H9 (cell line): ENCODE results near the gene LRSAM1. TPM values are rescaled to one million over a fixed set of nuclear protein-coding genes. Genes with fewer than 3 reads are reported as not detected.

Source experiments
- DNase-seq: peaks from one replicate; pipeline ENCODE4 v3.0.0-alpha.2; 2017
- H2AFZ ChIP-seq: one replicate; pipeline ENCODE4 v1.6.1; 2013; ENCODE audit warnings: mild to moderate bottlenecking, low read length, control low read depth, moderate library complexity
- H2AK5ac ChIP-seq: 2 replicates; pipeline ENCODE4 v1.6.1; 2013; ENCODE audit warnings: low read length, control low read depth, mixed read lengths; ENCODE audit not compliant: insufficient read length
- H2BK120ac ChIP-seq: one replicate; pipeline ENCODE4 v1.6.1; 2013; ENCODE audit warnings: low read depth, mild to moderate bottlenecking, low read length, control low read depth, inconsistent platforms; ENCODE audit not compliant: poor library complexity, severe bottlenecking
- H2BK12ac ChIP-seq: 2 replicates; pipeline ENCODE4 v1.6.1; 2013; ENCODE audit warnings: low read length, control low read depth, mixed read lengths, low read depth; ENCODE audit not compliant: insufficient read length
- H2BK15ac ChIP-seq: 2 replicates; pipeline ENCODE4 v1.6.1; 2013; ENCODE audit warnings: low read depth, low read length, control low read depth
- H2BK20ac ChIP-seq: one replicate; pipeline ENCODE4 v1.6.1; 2013; ENCODE audit warnings: low read depth, mild to moderate bottlenecking, low read length, control low read depth, inconsistent platforms; ENCODE audit not compliant: poor library complexity, severe bottlenecking
- H2BK5ac ChIP-seq: 2 replicates; pipeline ENCODE4 v1.6.1; 2013; ENCODE audit warnings: low read length, control low read depth, mixed read lengths; ENCODE audit not compliant: insufficient read length
- H3K14ac ChIP-seq: 2 replicates; pipeline ENCODE4 v1.6.1; 2013; ENCODE audit warnings: low read length, control low read depth; ENCODE audit not compliant: insufficient read depth
- H3K18ac ChIP-seq: 2 replicates; pipeline ENCODE4 v1.6.1; 2013; ENCODE audit warnings: low read depth, mild to moderate bottlenecking, mixed read lengths, low read length, control low read depth; ENCODE audit not compliant: insufficient read length
- H3K23ac ChIP-seq: 2 replicates; pipeline ENCODE4 v1.6.1; 2013; ENCODE audit warnings: low read length, control low read depth, mixed read lengths, low read depth; ENCODE audit not compliant: insufficient read length
- H3K23me2 ChIP-seq: 2 replicates; pipeline ENCODE4 v1.6.1; 2013; ENCODE audit warnings: low read depth, mild to moderate bottlenecking, mixed read lengths, low read length, control low read depth; ENCODE audit not compliant: insufficient read length, poor library complexity, severe bottlenecking
- H3K27ac ChIP-seq: 2 replicates; pipeline ENCODE4 v1.5.1; 2013; ENCODE audit warnings: low read length, control low read depth, mixed read lengths, low read depth; ENCODE audit not compliant: insufficient read length
- H3K27me3 ChIP-seq: 2 replicates; pipeline ENCODE4 v1.6.1; 2013; ENCODE audit warnings: low read length, control low read depth, inconsistent platforms; ENCODE audit not compliant: insufficient read depth
- H3K4ac ChIP-seq: 2 replicates; pipeline ENCODE4 v1.6.1; 2013; ENCODE audit warnings: low read depth, mild to moderate bottlenecking, control low read depth, inconsistent platforms, low read length, moderate library complexity
- H3K4me1 ChIP-seq: 2 replicates; pipeline ENCODE4 v1.6.1; 2013; ENCODE audit warnings: low read length, control low read depth, inconsistent platforms; ENCODE audit not compliant: insufficient read depth
- H3K4me2 ChIP-seq: 2 replicates; pipeline ENCODE4 v1.6.1; 2013; ENCODE audit warnings: low read length, control low read depth, mixed read lengths; ENCODE audit not compliant: insufficient read length, insufficient read depth
- H3K56ac ChIP-seq: 2 replicates; pipeline ENCODE4 v1.6.1; 2013; ENCODE audit warnings: low read depth, mild to moderate bottlenecking, mixed read lengths, low read length, control low read depth; ENCODE audit not compliant: insufficient read length
- H3K79me1 ChIP-seq: 2 replicates; pipeline ENCODE4 v1.6.1; 2013; ENCODE audit warnings: low read depth, mild to moderate bottlenecking, moderate library complexity, low read length, control low read depth, inconsistent platforms; ENCODE audit not compliant: insufficient read depth, poor library complexity, severe bottlenecking
- H3K79me2 ChIP-seq: 2 replicates; pipeline ENCODE4 v1.6.1; 2013; ENCODE audit warnings: low read length, control low read depth, inconsistent platforms; ENCODE audit not compliant: insufficient read depth
- H3K9ac ChIP-seq: 2 replicates; pipeline ENCODE4 v1.6.1; 2013; ENCODE audit warnings: low read length, control low read depth, mixed read lengths; ENCODE audit not compliant: insufficient read length; ENCODE audit errors: extremely low read depth
- H3K9me3 ChIP-seq: one replicate; pipeline ENCODE4 v1.6.1; 2013; ENCODE audit warnings: low read depth, low read length, inconsistent platforms; ENCODE audit not compliant: control insufficient read depth
- H3T11ph ChIP-seq: one replicate; pipeline ENCODE4 v1.6.1; 2013; ENCODE audit warnings: mild to moderate bottlenecking, low read length, control low read depth, inconsistent platforms
- H4K20me1 ChIP-seq: one replicate; pipeline ENCODE4 v1.6.1; 2013; ENCODE audit not compliant: control insufficient read depth, insufficient read length, insufficient read depth
- H4K5ac ChIP-seq: 2 replicates; pipeline ENCODE4 v1.6.1; 2013; ENCODE audit warnings: low read depth, mild to moderate bottlenecking, mixed read lengths, low read length, control low read depth; ENCODE audit not compliant: insufficient read length
- H4K8ac ChIP-seq: replicated peaks from 2 replicates; pipeline ENCODE4 v1.6.1; 2013; ENCODE audit warnings: low read length, control low read depth, mixed read lengths, low read depth; ENCODE audit not compliant: insufficient read length
- H4K91ac ChIP-seq: 2 replicates; pipeline ENCODE4 v1.6.1; 2013; ENCODE audit warnings: low read depth, mild to moderate bottlenecking, moderate library complexity, mixed read lengths, low read length, control low read depth; ENCODE audit not compliant: insufficient read length
- H3K27ac Mint-ChIP-seq, 3 experiments: 2 replicates in 2 of 3; 3 replicates in 1 of 3; pipeline ENCODE4 v1.8.0; 2020 to 2021; ENCODE audit warnings: mixed read lengths in 3 of 3, mild to moderate bottlenecking in 1 of 3, moderate library complexity in 1 of 3
- H3K27me3 Mint-ChIP-seq: 2 replicates; pipeline ENCODE4 v1.8.0; 2021; ENCODE audit warnings: low read depth, mild to moderate bottlenecking, moderate library complexity, mixed read lengths
- H3K36me3 Mint-ChIP-seq, 3 experiments: 2 replicates in 2 of 3; 3 replicates in 1 of 3; pipeline ENCODE4 v1.8.0; 2020 to 2021; ENCODE audit warnings: low read depth in 3 of 3, mixed read lengths in 3 of 3; ENCODE audit not compliant: insufficient read depth in 1 of 3
- H3K4me1 Mint-ChIP-seq, 2 experiments: 2 replicates each; pipeline ENCODE4 v1.8.0; 2020; ENCODE audit warnings: mixed read lengths in 2 of 2
- H3K4me3 Mint-ChIP-seq, 2 experiments: 2 replicates in 1 of 2; 3 replicates in 1 of 2; pipeline ENCODE4 v1.8.0; 2020 to 2021; ENCODE audit warnings: mild to moderate bottlenecking in 2 of 2, mixed read lengths in 2 of 2, moderate library complexity in 1 of 2
- H3K9me3 Mint-ChIP-seq, 2 experiments: 2 replicates in 1 of 2; 3 replicates in 1 of 2; pipeline ENCODE4 v1.8.0; 2020; ENCODE audit warnings: mild to moderate bottlenecking in 2 of 2, mixed read lengths in 2 of 2, moderate library complexity in 1 of 2
- WGBS: extraction: QIAGEN DNeasy Blood & Tissue Kit; methylation state at CpG from one replicate; pipeline ENCODE4 v1.1.7; 2013; ENCODE audit warnings: missing lambda C conversion rate, low lambda C conversion rate, mixed read lengths; ENCODE audit not compliant: insufficient read length; ENCODE audit errors: extremely low coverage; 5-methylcytosine and 5-hydroxymethylcytosine counted together
- total RNA-seq: library from RNA; stranded (reverse); gene quantifications from 2 replicates; pipeline ENCODE4 v1.2.1, GENCODE V29; 2021
- TF ChIP-seq, protein P1 (sequence below): fragments of 200-600 bp; sonication (generic); conservative IDR thresholded peaks from 3 replicates; pipeline ENCODE4 v1.8.0; 2021; ENCODE audit warnings: antibody characterized with exemption, mild to moderate bottlenecking

Gene LRSAM1
- total RNA-seq, 1 experiment from 2014 or later: 16.2 TPM

DNA sequence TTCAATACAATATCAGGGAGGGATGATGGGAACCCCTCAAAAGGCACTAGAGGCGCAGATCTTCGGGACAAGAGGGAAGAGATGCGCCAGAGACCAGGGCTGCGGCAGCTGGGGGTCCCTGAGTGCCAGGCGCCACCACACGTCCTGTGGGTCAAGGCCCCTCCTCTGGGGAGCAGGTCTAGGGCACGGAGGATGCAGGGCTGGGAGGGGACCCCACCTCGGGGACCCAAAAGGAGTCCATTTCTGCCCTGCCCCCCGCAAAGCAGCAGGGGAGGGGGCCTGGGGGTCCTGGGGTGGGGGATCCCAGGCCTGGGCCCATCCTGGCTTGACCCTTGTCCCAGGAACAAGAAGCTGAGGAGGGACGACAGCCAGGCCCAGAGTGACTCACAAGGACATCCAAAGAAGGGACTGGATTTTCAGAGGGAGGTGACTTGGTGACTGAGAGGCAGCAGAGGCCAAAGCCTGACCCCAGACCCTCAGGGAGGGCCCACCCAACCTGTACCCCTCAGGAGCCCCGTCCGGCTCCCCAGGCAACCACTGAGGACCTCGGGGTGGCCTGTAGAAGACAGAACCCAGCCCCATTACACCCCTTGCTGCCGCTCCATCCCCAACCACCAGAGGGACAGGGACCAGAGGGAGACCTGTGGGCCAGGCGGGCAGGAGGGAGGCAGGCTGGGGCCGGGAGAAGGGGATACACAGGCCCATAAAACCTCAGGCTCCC lies 54.2 kb downstream of the LRSAM1 start:
- Histone ChIP-seq H3K9me3 (no peaks in the 10 kb centered on the region), H3K79me1 (no peaks in the 10 kb centered on the region), H3K4me2 (no peak overlapping the region), H2BK20ac (no peak overlapping the region), H2BK12ac (no peak overlapping the region), H4K5ac (no peak overlapping the region), H3K14ac (no peak overlapping the region), H3K27ac (no peak overlapping the region), H3K23me2 (no peaks in the 10 kb centered on the region), H3K4ac (no peak overlapping the region), H2BK120ac (no peak overlapping the region), H3K4me1 (no peaks in the 10 kb centered on the region), H2AK5ac (no peak overlapping the region), H3K79me2 (no peaks in the 10 kb centered on the region), H3K56ac (no peak overlapping the region), H2AFZ (no peak overlapping the region), H2BK15ac (no peak overlapping the region), H3K23ac (no peak overlapping the region), H4K91ac (no peak overlapping the region), H3K9ac (no peak overlapping the region), H3K27me3 (no peaks in the 10 kb centered on the region), H4K20me1 (no peaks in the 10 kb centered on the region), H3K18ac (no peak overlapping the region), H4K8ac (no peak overlapping the region), H2BK5ac (no peak overlapping the region), H3T11ph (no peak overlapping the region)
- no CpG with 5 or more reads among the region's 16 CpGs for whole genome bisulfite sequencing
- H3K27me3 Mint-ChIP-seq: 0 out of 2 replicates have a peak, but pooled peaks cover 1% of the 10 kb centered on the region
- TF ChIP-seq, protein P1, sequence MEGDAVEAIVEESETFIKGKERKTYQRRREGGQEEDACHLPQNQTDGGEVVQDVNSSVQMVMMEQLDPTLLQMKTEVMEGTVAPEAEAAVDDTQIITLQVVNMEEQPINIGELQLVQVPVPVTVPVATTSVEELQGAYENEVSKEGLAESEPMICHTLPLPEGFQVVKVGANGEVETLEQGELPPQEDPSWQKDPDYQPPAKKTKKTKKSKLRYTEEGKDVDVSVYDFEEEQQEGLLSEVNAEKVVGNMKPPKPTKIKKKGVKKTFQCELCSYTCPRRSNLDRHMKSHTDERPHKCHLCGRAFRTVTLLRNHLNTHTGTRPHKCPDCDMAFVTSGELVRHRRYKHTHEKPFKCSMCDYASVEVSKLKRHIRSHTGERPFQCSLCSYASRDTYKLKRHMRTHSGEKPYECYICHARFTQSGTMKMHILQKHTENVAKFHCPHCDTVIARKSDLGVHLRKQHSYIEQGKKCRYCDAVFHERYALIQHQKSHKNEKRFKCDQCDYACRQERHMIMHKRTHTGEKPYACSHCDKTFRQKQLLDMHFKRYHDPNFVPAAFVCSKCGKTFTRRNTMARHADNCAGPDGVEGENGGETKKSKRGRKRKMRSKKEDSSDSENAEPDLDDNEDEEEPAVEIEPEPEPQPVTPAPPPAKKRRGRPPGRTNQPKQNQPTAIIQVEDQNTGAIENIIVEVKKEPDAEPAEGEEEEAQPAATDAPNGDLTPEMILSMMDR: peak; percentile 72
- peak; percentile 73 for DNase-seq
- no peak overlapping the region for H3K27ac Mint-ChIP-seq
- H3K4me3 Mint-ChIP-seq: no peak overlapping the region
- H3K36me3 Mint-ChIP-seq: peaks cover 0 to 7% (median 4%) of the 10 kb centered on the region in 3 experiments; a peak in 4 of 7 replicates
- H3K4me1 Mint-ChIP-seq: peaks cover 0 to 2% of the 10 kb centered on the region in 2 experiments; a peak in 2 of 4 replicates
- H3K9me3 Mint-ChIP-seq: no peaks in the 10 kb centered on the region
